ENCODE measurements around the gene CARM1.

GRCh38 chr19:10835089-10835753 is 36.1 kb upstream of the CARM1 start:
- no peak for TF ChIP-seq CTCF (IDR thresholded peaks at IDR 0.05; ENCODE audit: insufficient read depth, low read length, poor library complexity, severe bottlenecking)
- no peak for TF ChIP-seq EZH2phosphoT487 (conservative IDR thresholded peaks at IDR 0.05; ENCODE audit: low read length)

All from SU-DHL-6 (cell line).